ENCODE measurements around the gene PLGRKT.
"Not testable (repeated sequence)": the region's sequence is repeated elsewhere in the genome, so short reads cannot be mapped to it uniquely, and the experiment has no call there.

PLGRKT gene

GRCh38 chr9:5375790-5376477 lies 61.8 kb downstream of the PLGRKT start:
- DNase-seq (ENCODE audit: low read depth in 1 of 2, low spot score in 1 of 2), result no peak
- in situ Hi-C loops (cut with HindIII; ENCODE audit: low pct_unique_long_range_greater_than_20kb, low sequenced_read_pairs), result no loop called here
- TF ChIP-seq JUND (IDR thresholded peaks at IDR 0.05; ENCODE audit: low read depth), result no peak

GRCh38 chr9:5375091-5375490 lies 62.6 kb downstream of the PLGRKT start:
- no peak for TF ChIP-seq JUND (IDR thresholded peaks at IDR 0.05; ENCODE audit: low read depth)
- no peak for DNase-seq (ENCODE audit: low read depth in 1 of 2, low spot score in 1 of 2)

GRCh38 chr9:5364294-5365024 lies 73.3 kb downstream of the PLGRKT start:
- TF ChIP-seq JUND (IDR thresholded peaks at IDR 0.05; ENCODE audit: low read depth), result no peak
- DNase-seq (ENCODE audit: low read depth in 1 of 2, low spot score in 1 of 2), result no peak
- in situ Hi-C loops (cut with HindIII; ENCODE audit: low pct_unique_long_range_greater_than_20kb, low sequenced_read_pairs), result no loop called here

More at GRCh38 chr9:5375091-5375490, 62.6 kb downstream of the PLGRKT start:
- in situ Hi-C loops (cut with HindIII; ENCODE audit: low pct_unique_long_range_greater_than_20kb, low sequenced_read_pairs), result no loop called here

GRCh38 chr9:5361326-5362010 lies 76.3 kb downstream of the PLGRKT start:
- TF ChIP-seq JUND (IDR thresholded peaks at IDR 0.05; ENCODE audit: low read depth), result no peak
- in situ Hi-C loops (cut with HindIII; ENCODE audit: low pct_unique_long_range_greater_than_20kb, low sequenced_read_pairs), result no loop called here
- no peak for DNase-seq (ENCODE audit: low read depth in 1 of 2, low spot score in 1 of 2)

- no peak for DNase-seq (ENCODE audit: low read depth in 1 of 2, low spot score in 1 of 2)
- TF ChIP-seq JUND (IDR thresholded peaks at IDR 0.05; ENCODE audit: low read depth), result no peak
- in situ Hi-C loops (cut with HindIII; ENCODE audit: low pct_unique_long_range_greater_than_20kb, low sequenced_read_pairs), result no loop called here
Measured at GRCh38 chr9:5360341-5360740, 77.4 kb downstream of the PLGRKT start.

GRCh38 chr9:5357431-5358105 lies 80.2 kb downstream of the PLGRKT start:
- no peak for DNase-seq (ENCODE audit: low read depth in 1 of 2, low spot score in 1 of 2)
- no peak for TF ChIP-seq JUND (IDR thresholded peaks at IDR 0.05; ENCODE audit: low read depth)
- in situ Hi-C loops (cut with HindIII; ENCODE audit: low pct_unique_long_range_greater_than_20kb, low sequenced_read_pairs), result no loop called here

GRCh38 chr9:5355817-5356216 lies 81.9 kb downstream of the PLGRKT start:
- no peak for DNase-seq (ENCODE audit: low read depth in 1 of 2, low spot score in 1 of 2)
- in situ Hi-C loops (cut with HindIII; ENCODE audit: low pct_unique_long_range_greater_than_20kb, low sequenced_read_pairs), result no loop called here
- no peak for TF ChIP-seq JUND (IDR thresholded peaks at IDR 0.05; ENCODE audit: low read depth)

- in situ Hi-C loops (cut with HindIII; ENCODE audit: low pct_unique_long_range_greater_than_20kb, low sequenced_read_pairs), result no loop called here
- TF ChIP-seq JUND (IDR thresholded peaks at IDR 0.05; ENCODE audit: low read depth), result no peak
- DNase-seq (ENCODE audit: low read depth in 1 of 2, low spot score in 1 of 2), result no peak
Measured at GRCh38 chr9:5355226-5355625, 82.5 kb downstream of the PLGRKT start.

GRCh38 chr9:5354184-5354583 lies 83.5 kb downstream of the PLGRKT start:
- DNase-seq (ENCODE audit: low read depth in 1 of 2, low spot score in 1 of 2), result no peak
- no peak for TF ChIP-seq JUND (IDR thresholded peaks at IDR 0.05; ENCODE audit: low read depth)
- in situ Hi-C loops (cut with HindIII; ENCODE audit: low pct_unique_long_range_greater_than_20kb, low sequenced_read_pairs), result no loop called here

- in situ Hi-C loops (cut with HindIII; ENCODE audit: low pct_unique_long_range_greater_than_20kb, low sequenced_read_pairs), result no loop called here
- no peak for TF ChIP-seq JUND (IDR thresholded peaks at IDR 0.05; ENCODE audit: low read depth)
- no peak for DNase-seq (ENCODE audit: low read depth in 1 of 2, low spot score in 1 of 2)
Measured at GRCh38 chr9:5352637-5353248, 85.0 kb downstream of the PLGRKT start.

- in situ Hi-C loops (cut with HindIII; ENCODE audit: low pct_unique_long_range_greater_than_20kb, low sequenced_read_pairs), result not testable (repeated sequence)
- DNase-seq (ENCODE audit: low read depth in 1 of 2, low spot score in 1 of 2), result peak in 1 of 2 experiments; percentile 7
Measured at GRCh38 chr9:5338992-5339981, 98.4 kb downstream of the PLGRKT start, which contains the start of gene RLN1. Gene RLN1 (minus strand): TSS chr9:5339876. CDS start chr9:5339746, 130 bp downstream.
